Measurements from ENCODE around the gene PPP2R5D. TPM values are rescaled to one million over a fixed set of nuclear protein-coding genes. Genes with fewer than 3 reads are reported as not detected.

PPP2R5D gene
- total RNA-seq, 1 experiment from 2014 or later = 53.5 TPM

GRCh38 chr6:43016176-43016942, 32.0 kb downstream of the PPP2R5D start:
- Histone ChIP-seq H3K14ac (ENCODE audit: insufficient read depth, low read length) (no peak overlapping the region), H3K18ac (ENCODE audit: insufficient read length, low read depth, low read length) (no peak overlapping the region), H2BK120ac (ENCODE audit: low read depth, low read length, poor library complexity, severe bottlenecking) (no peak overlapping the region), H3K79me1 (ENCODE audit: insufficient read depth, low read depth, low read length, poor library complexity, severe bottlenecking) (no peaks in the 10 kb centered on the region), H3K4ac (ENCODE audit: low read depth, low read length) (no peak overlapping the region), H2BK15ac (ENCODE audit: low read depth, low read length) (no peak overlapping the region), H3K4me2 (ENCODE audit: insufficient read depth, insufficient read length, low read length) (no peak overlapping the region), H2AFZ (ENCODE audit: low read length) (no peak overlapping the region), H3K23ac (ENCODE audit: insufficient read length, low read depth, low read length) (no peak overlapping the region), H2BK20ac (ENCODE audit: low read depth, low read length, poor library complexity, severe bottlenecking) (no peak overlapping the region), H4K91ac (ENCODE audit: insufficient read length, low read depth, low read length) (no peak overlapping the region), H3K79me2 (ENCODE audit: insufficient read depth, low read length) (peaks cover 9% of the 10 kb centered on the region; the same call in 1 of the 2 replicates), H3K4me1 (ENCODE audit: insufficient read depth, low read length) (peaks cover 2% of the 10 kb centered on the region; the same call in 1 of the 2 replicates), H2BK12ac (ENCODE audit: insufficient read length, low read depth, low read length) (no peak overlapping the region), H3K23me2 (ENCODE audit: insufficient read length, low read depth, low read length, poor library complexity, severe bottlenecking) (peaks cover 11% of the 10 kb centered on the region), H3K9me3 (ENCODE audit: control insufficient read depth, low read depth, low read length) (no peaks in the 10 kb centered on the region), H3T11ph (ENCODE audit: low read length) (no peak overlapping the region), H4K5ac (ENCODE audit: insufficient read length, low read depth, low read length) (no peak overlapping the region), H3K27me3 (ENCODE audit: insufficient read depth, low read length) (no peaks in the 10 kb centered on the region), H4K8ac (replicated peaks; ENCODE audit: insufficient read length, low read depth, low read length) (no peak overlapping the region), H2BK5ac (ENCODE audit: insufficient read length, low read length) (no peak overlapping the region), H3K56ac (ENCODE audit: insufficient read length, low read depth, low read length) (no peak overlapping the region), H4K20me1 (ENCODE audit: control insufficient read depth, insufficient read depth, insufficient read length) (no peaks in the 10 kb centered on the region), H2AK5ac (ENCODE audit: insufficient read length, low read length) (no peak overlapping the region), H3K27ac (ENCODE audit: insufficient read length, low read depth, low read length) (no peak overlapping the region), H3K9ac (ENCODE audit: extremely low read depth, insufficient read length, low read length) (no peak overlapping the region)
- Mint-ChIP-seq H3K4me3 (peak overlapping the region; percentile 49 to 51; a peak in 4 of 5 replicates), H3K27ac (peak overlapping the region in 2 of 3 experiments; percentile 67 to 85; a peak in 4 of 7 replicates), H3K36me3 (ENCODE audit: insufficient read depth in 1 of 3, low read depth in 3 of 3) (peaks cover 24 to 61% (median 59%) of the 10 kb centered on the region in 3 experiments), H3K4me1 (peaks cover 25 to 41% of the 10 kb centered on the region in 2 experiments), H3K9me3 (no peaks in the 10 kb centered on the region; a peak in 1 of 5 replicates), H3K27me3 (ENCODE audit: low read depth) (no peaks in the 10 kb centered on the region)
- DNase-seq = no peak
- no peak for TF ChIP-seq CTCF (conservative IDR thresholded peaks at IDR 0.05)
- no CpG with 5 or more reads among the region's 7 CpGs for WGBS (ENCODE audit: extremely low coverage, insufficient read length, low lambda C conversion rate)

Measured in H9 (cell line).